Parathyroid adenoma (tissue), 2 donors: ENCODE results near the gene FBH1.
"Not testable (repeated sequence)": the region's sequence is repeated elsewhere in the genome, so short reads cannot be mapped to it uniquely, and the experiment has no call there.

ENCODE experiments used
- H2AFZ ChIP-seq: fragments of 300-600 bp; sonication (generic); one replicate; pipeline ENCODE4 v1.7.0; 2017; ENCODE audit warnings: antibody characterized with exemption, mild to moderate bottlenecking
- H3K27ac ChIP-seq: fragments of 300-600 bp; sonication (generic); one replicate; pipeline ENCODE4 v1.7.0; 2017
- H3K27me3 ChIP-seq: fragments of 300-600 bp; sonication (generic); one replicate; pipeline ENCODE4 v1.7.0; 2017; ENCODE audit warnings: low read length; ENCODE audit not compliant: control insufficient read depth, insufficient read depth
- H3K36me3 ChIP-seq: fragments of 300-600 bp; sonication (generic); one replicate; pipeline ENCODE4 v1.7.0; 2017; ENCODE audit warnings: low read length; ENCODE audit not compliant: control insufficient read depth, insufficient read depth
- H3K4me1 ChIP-seq: fragments of 300-600 bp; sonication (generic); one replicate; pipeline ENCODE4 v1.7.0; 2017; ENCODE audit warnings: control low read depth
- H3K4me2 ChIP-seq: fragments of 300-600 bp; sonication (generic); one replicate; pipeline ENCODE4 v1.7.0; 2017; ENCODE audit warnings: low read length
- H3K4me3 ChIP-seq: fragments of 300-600 bp; sonication (generic); one replicate; pipeline ENCODE4 v1.7.0; 2017; ENCODE audit warnings: low read depth, low read length
- H3K79me2 ChIP-seq: fragments of 300-600 bp; sonication (generic); one replicate; pipeline ENCODE4 v1.7.0; 2017; ENCODE audit warnings: control low read depth
- H3K9ac ChIP-seq: fragments of 300-600 bp; sonication (generic); one replicate; pipeline ENCODE4 v1.7.0; 2017; ENCODE audit warnings: mild to moderate bottlenecking
- H3K9me3 ChIP-seq: fragments of 300-600 bp; sonication (generic); one replicate; pipeline ENCODE4 v1.7.0; 2017; ENCODE audit warnings: low read length; ENCODE audit not compliant: control insufficient read depth
- CTCF ChIP-seq: fragments of 300-600 bp; sonication (generic); IDR thresholded peaks from one replicate; pipeline ENCODE4 v1.7.0; 2017; ENCODE audit warnings: antibody characterized with exemption, mild to moderate bottlenecking
- donor health status: primary hyperparathyroidism.

Gene FBH1

GRCh38 chr10:5858811-5859210 lies 31.2 kb upstream of the FBH1 start:
- no peaks in the 10 kb centered on the region for H3K79me2 ChIP-seq
- H3K36me3 ChIP-seq, result no peaks in the 10 kb centered on the region
- H3K9me3 ChIP-seq, result no peaks in the 10 kb centered on the region
- no peaks in the 10 kb centered on the region for H3K4me1 ChIP-seq
- H3K27me3 ChIP-seq, result no peaks in the 10 kb centered on the region
- TF ChIP-seq CTCF, result no peak
- H3K4me3 ChIP-seq, result no peak overlapping the region
- H3K9ac ChIP-seq, result no peak overlapping the region
- H3K27ac ChIP-seq, result no peak overlapping the region
- H2AFZ ChIP-seq, result no peak overlapping the region
- H3K4me2 ChIP-seq, result no peak overlapping the region

GRCh38 chr10:5860066-5860465 lies 30.0 kb upstream of the FBH1 start:
- Histone ChIP-seq H2AFZ (no peak overlapping the region), H3K4me2 (no peak overlapping the region), H3K4me1 (no peaks in the 10 kb centered on the region), H3K36me3 (no peaks in the 10 kb centered on the region), H3K9me3 (no peaks in the 10 kb centered on the region), H3K4me3 (no peak overlapping the region), H3K27ac (no peak overlapping the region), H3K27me3 (no peaks in the 10 kb centered on the region), H3K79me2 (no peaks in the 10 kb centered on the region), H3K9ac (no peak overlapping the region)
- TF ChIP-seq CTCF, result no peak

GRCh38 chr10:5862360-5862961 lies 27.6 kb upstream of the FBH1 start:
- H3K4me1 ChIP-seq, result no peaks in the 10 kb centered on the region
- H3K27me3 ChIP-seq, result no peaks in the 10 kb centered on the region
- H3K36me3 ChIP-seq, result no peaks in the 10 kb centered on the region
- H3K9ac ChIP-seq, result no peak overlapping the region
- no peaks in the 10 kb centered on the region for H3K9me3 ChIP-seq
- no peak overlapping the region for H3K27ac ChIP-seq
- H3K79me2 ChIP-seq, result no peaks in the 10 kb centered on the region
- no peak overlapping the region for H2AFZ ChIP-seq
- H3K4me3 ChIP-seq, result no peak overlapping the region
- no peak overlapping the region for H3K4me2 ChIP-seq
- TF ChIP-seq CTCF, result no peak

DNA sequence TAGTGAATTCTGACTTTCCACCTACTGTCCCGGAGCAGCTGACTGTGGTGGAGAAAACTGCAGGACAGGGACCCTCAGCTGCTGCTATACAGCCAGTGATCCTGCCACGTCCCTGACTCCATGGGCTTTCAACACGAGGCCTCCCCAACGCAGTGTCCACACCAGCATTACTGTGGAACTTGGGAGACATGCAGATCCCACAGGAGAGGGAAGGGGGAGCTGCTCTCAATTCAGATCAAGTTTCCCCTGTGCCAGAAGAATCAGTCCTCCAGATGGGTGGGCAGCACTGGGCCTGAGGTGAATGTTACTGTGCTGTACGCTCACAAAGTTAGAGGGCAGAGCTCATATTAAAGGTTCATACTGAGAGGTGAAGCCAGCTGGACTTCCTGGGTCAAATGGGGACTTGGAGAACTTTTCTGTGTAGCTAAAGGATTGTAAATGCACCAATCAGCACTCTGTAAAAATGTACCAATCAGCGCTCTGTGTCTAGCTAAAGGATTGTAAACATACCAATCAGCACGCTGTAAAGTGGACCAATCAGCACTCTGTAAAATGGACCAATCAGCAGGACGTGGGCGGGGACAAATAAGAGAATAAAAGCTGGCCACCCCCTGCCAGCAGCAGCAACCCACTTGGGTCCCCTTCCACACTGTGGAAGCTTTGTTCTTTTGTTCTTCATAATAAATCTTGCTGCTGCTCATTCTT lies 26.9 kb upstream of the FBH1 start:
- H3K4me1 ChIP-seq, H3K9ac ChIP-seq, H3K9me3 ChIP-seq, H3K36me3 ChIP-seq, H2AFZ ChIP-seq, H3K79me2 ChIP-seq, H3K27me3 ChIP-seq, H3K4me2 ChIP-seq, H3K4me3 ChIP-seq, H3K27ac ChIP-seq: not testable (repeated sequence)

DNA sequence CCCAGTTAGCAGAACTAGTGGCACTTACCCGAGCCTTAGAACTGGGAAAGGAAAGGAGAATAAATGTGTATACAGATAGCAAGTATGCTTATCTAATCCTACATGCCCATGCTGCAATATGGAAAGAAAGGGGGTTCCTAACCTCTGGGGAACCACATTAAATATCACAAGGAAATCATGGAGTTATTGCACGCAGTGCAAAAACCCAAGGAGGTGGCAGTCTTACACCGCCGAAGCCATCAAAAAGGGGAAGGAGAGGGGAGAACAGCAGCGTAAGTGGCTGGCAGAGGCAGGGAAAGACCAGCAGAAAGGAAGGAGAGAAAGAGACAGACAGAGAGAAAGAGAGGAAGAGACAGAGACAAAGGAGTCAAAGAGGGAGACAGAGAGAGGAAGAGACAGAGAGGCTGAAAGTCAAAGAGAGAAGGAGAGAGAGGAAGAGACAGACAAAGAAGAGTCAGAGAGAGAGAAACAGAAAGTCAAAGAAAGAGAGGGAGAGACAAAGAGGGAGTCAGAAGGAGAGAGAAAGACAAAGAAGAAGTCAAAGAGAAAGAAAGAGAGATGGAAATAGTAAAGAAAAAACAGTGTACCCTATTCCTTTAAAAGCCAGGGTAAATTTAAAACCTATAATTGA lies 23.5 kb upstream of the FBH1 start:
- not testable (repeated sequence) for H3K36me3 ChIP-seq, H3K9ac ChIP-seq, H3K4me2 ChIP-seq, H3K27ac ChIP-seq, H3K4me3 ChIP-seq, H2AFZ ChIP-seq, H3K79me2 ChIP-seq, H3K4me1 ChIP-seq, H3K27me3 ChIP-seq, H3K9me3 ChIP-seq

GRCh38 chr10:5867091-5867615 lies 22.9 kb upstream of the FBH1 start:
- not testable (repeated sequence) for H3K9ac ChIP-seq, H3K4me2 ChIP-seq, H3K36me3 ChIP-seq, H3K79me2 ChIP-seq, H2AFZ ChIP-seq, H3K9me3 ChIP-seq, H3K4me3 ChIP-seq, H3K4me1 ChIP-seq, H3K27me3 ChIP-seq, H3K27ac ChIP-seq

DNA sequence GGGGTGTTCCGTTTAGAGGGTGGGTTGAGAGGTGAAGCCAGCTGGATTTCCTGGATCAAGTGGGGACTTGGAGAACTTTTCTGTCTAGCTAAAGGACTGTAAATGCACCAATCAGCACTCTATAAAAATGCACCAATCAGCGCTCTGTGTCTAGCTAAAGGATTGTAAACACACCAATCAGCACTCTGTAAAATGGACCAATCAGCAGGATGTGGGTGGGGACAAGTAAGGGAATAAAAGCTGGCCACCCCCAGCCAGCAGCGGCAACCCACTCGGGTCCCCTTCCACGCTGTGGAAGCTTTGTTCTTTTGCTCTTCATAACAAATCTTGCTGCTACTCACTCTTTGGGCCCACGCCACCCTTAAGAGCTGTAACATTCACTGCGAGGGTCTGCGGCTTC lies 21.7 kb upstream of the FBH1 start:
- not testable (repeated sequence) for H3K27me3 ChIP-seq, H3K4me1 ChIP-seq, H3K27ac ChIP-seq, H3K36me3 ChIP-seq, H3K4me3 ChIP-seq, H3K9ac ChIP-seq, H3K9me3 ChIP-seq, H3K4me2 ChIP-seq, H3K79me2 ChIP-seq, H2AFZ ChIP-seq
